Measurements from ENCODE around the gene DRC3.

Gene DRC3

GRCh38 chr17:17929655-17930380 lies 42.8 kb upstream of the DRC3 start:
- no peak for DNase-seq (ENCODE audit: low read depth)
- TF ChIP-seq CTCF (IDR thresholded peaks at IDR 0.05; ENCODE audit: control insufficient read depth, extremely low read depth, insufficient read depth) = no peak
- no peak overlapping the region for H3K4me3 ChIP-seq (ENCODE audit: low read depth, low read length)

GRCh38 chr17:17930674-17931073 lies 42.0 kb upstream of the DRC3 start:
- DNase-seq (ENCODE audit: low read depth) = no peak
- no peak overlapping the region for H3K4me3 ChIP-seq (ENCODE audit: low read depth, low read length)
- TF ChIP-seq CTCF (IDR thresholded peaks at IDR 0.05; ENCODE audit: control insufficient read depth, extremely low read depth, insufficient read depth) = no peak

GRCh38 chr17:17931159-17931558 lies 41.5 kb upstream of the DRC3 start:
- no peak for DNase-seq (ENCODE audit: low read depth)
- no peak for TF ChIP-seq CTCF (IDR thresholded peaks at IDR 0.05; ENCODE audit: control insufficient read depth, extremely low read depth, insufficient read depth)
- H3K4me3 ChIP-seq (ENCODE audit: low read depth, low read length) = no peak overlapping the region

GRCh38 chr17:17933775-17934174 lies 38.9 kb upstream of the DRC3 start:
- no peak overlapping the region for H3K4me3 ChIP-seq (ENCODE audit: low read depth, low read length)
- no peak for DNase-seq (ENCODE audit: low read depth)

GRCh38 chr17:17934214-17934613 lies 38.4 kb upstream of the DRC3 start:
- no peak for DNase-seq (ENCODE audit: low read depth)
- no peak overlapping the region for H3K4me3 ChIP-seq (ENCODE audit: low read depth, low read length)
- TF ChIP-seq CTCF (IDR thresholded peaks at IDR 0.05; ENCODE audit: control insufficient read depth, extremely low read depth, insufficient read depth) = no peak

More at GRCh38 chr17:17933775-17934174, 38.9 kb upstream of the DRC3 start:
- no peak for TF ChIP-seq CTCF (IDR thresholded peaks at IDR 0.05; ENCODE audit: control insufficient read depth, extremely low read depth, insufficient read depth)

GRCh38 chr17:17934806-17935205 lies 37.9 kb upstream of the DRC3 start:
- no peak overlapping the region for H3K4me3 ChIP-seq (ENCODE audit: low read depth, low read length)
- no peak for DNase-seq (ENCODE audit: low read depth)
- no peak for TF ChIP-seq CTCF (IDR thresholded peaks at IDR 0.05; ENCODE audit: control insufficient read depth, extremely low read depth, insufficient read depth)
